H1 (cell line): ENCODE data around the gene NXN. TPM values are rescaled to one million over a fixed set of nuclear protein-coding genes. Genes with fewer than 3 reads are reported as not detected.

Experiments used
- CTCF ChIA-PET: fragments of 300-600 bp; sonication (Branson Sonifier 250); formaldehyde crosslinking; loops from one replicate; lab custom pipeline; 2021; ENCODE audit not compliant: partially characterized antibody; lab: Charles Lee
- POLR2A ChIA-PET: fragments of 300-600 bp; sonication (Branson Sonifier 250); formaldehyde crosslinking; loops from one replicate; lab custom pipeline; 2021; ENCODE audit warnings: inconsistent platforms; ENCODE audit not compliant: partially characterized antibody; lab: Charles Lee
- DNase-seq, 2 experiments: peaks; one replicate each; pipeline versions ENCODE4 v3.0.0 to v3.0.0-alpha.2; 2010 to 2022; ENCODE audit warnings: low spot score in 2 of 2, low read depth in 1 of 2, mixed read lengths in 1 of 2
- FAIRE-seq: peaks from 2 replicates; lab custom pipeline; 2011; peaks lifted over from hg19 to GRCh38; lab: Jason Lieb, UNC
- H2AFZ ChIP-seq: 2 replicates; pipeline ENCODE4 v1.8.1; 2012; ENCODE audit warnings: low read length, inconsistent platforms
- H2AK5ac ChIP-seq: 2 replicates; pipeline ENCODE4 v1.6.1; 2013; ENCODE audit warnings: low read depth, low read length
- H2BK120ac ChIP-seq: replicated peaks from 2 replicates; pipeline ENCODE3; 2013; ENCODE audit warnings: low read depth, low read length, inconsistent platforms
- H2BK12ac ChIP-seq: 2 replicates; pipeline ENCODE4 v1.6.1; 2013; ENCODE audit warnings: low read depth, low read length
- H2BK15ac ChIP-seq: 2 replicates; pipeline ENCODE4 v1.6.1; 2013; ENCODE audit warnings: low read length
- H2BK20ac ChIP-seq: 2 replicates; pipeline ENCODE4 v1.6.1; 2013; ENCODE audit warnings: low read length
- H2BK5ac ChIP-seq: 2 replicates; pipeline ENCODE4 v1.6.1; 2013; ENCODE audit warnings: low read depth, low read length
- H3K14ac ChIP-seq: 2 replicates; pipeline ENCODE4 v1.6.1; 2013; ENCODE audit warnings: inconsistent platforms; ENCODE audit not compliant: insufficient read length
- H3K18ac ChIP-seq: 2 replicates; pipeline ENCODE4 v1.6.1; 2013; ENCODE audit warnings: low read length; ENCODE audit errors: extremely low read depth
- H3K23ac ChIP-seq: 2 replicates; pipeline ENCODE4 v1.6.1; 2013; ENCODE audit warnings: inconsistent platforms; ENCODE audit not compliant: insufficient read length
- H3K23me2 ChIP-seq: 2 replicates; pipeline ENCODE4 v1.6.1; 2013; ENCODE audit warnings: low read depth, low read length
- H3K27ac ChIP-seq: 2 replicates; pipeline ENCODE4 v1.6.1; 2011; ENCODE audit warnings: low read depth, low read length, inconsistent platforms
- H3K27me3 ChIP-seq, 4 experiments: replicated peaks in 1 of 4; 1 replicate in 1 of 4; 2 replicates in 3 of 4; pipeline versions ENCODE4 v1.6.1 to v1.8.1; 2011 to 2013; ENCODE audit warnings: low read length in 3 of 4, mild to moderate bottlenecking in 3 of 4, inconsistent platforms in 2 of 4, mixed read lengths in 2 of 4, moderate library complexity in 1 of 4; ENCODE audit not compliant: control insufficient read depth in 3 of 4, insufficient read depth in 3 of 4; ENCODE audit errors: extremely low read depth in 1 of 4
- H3K36me3 ChIP-seq, 4 experiments: 2 replicates each; pipeline versions ENCODE4 v1.6.1 to v1.8.1; 2011 to 2013; ENCODE audit warnings: mild to moderate bottlenecking in 4 of 4, low read length in 3 of 4, moderate library complexity in 2 of 4, control low read depth in 1 of 4, inconsistent platforms in 1 of 4; ENCODE audit not compliant: insufficient read depth in 4 of 4, control insufficient read depth in 2 of 4
- H3K4ac ChIP-seq: replicated peaks from 2 replicates; pipeline ENCODE3; 2013; ENCODE audit warnings: low read length, low read depth, mixed read lengths, inconsistent platforms; ENCODE audit not compliant: insufficient read length
- H3K4me1 ChIP-seq, 4 experiments: replicated peaks in 1 of 4; 1 replicate in 1 of 4; 2 replicates in 3 of 4; pipeline versions ENCODE4 v1.6.1 to v1.8.1; 2011 to 2013; ENCODE audit warnings: low read length in 3 of 4, inconsistent platforms in 2 of 4, mixed read lengths in 1 of 4; ENCODE audit not compliant: insufficient read depth in 4 of 4, control insufficient read depth in 3 of 4
- H3K4me2 ChIP-seq, 2 experiments: 2 replicates each; pipeline versions ENCODE4 v1.6.1 to v1.8.1; 2011 to 2013; ENCODE audit warnings: low read depth in 2 of 2, low read length in 2 of 2, control low read depth in 1 of 2, inconsistent platforms in 1 of 2, mild to moderate bottlenecking in 1 of 2; ENCODE audit not compliant: insufficient read depth in 1 of 2
- H3K4me3 ChIP-seq, 4 experiments: fragments of 200-600, 300-600 bp in 1 of 4; sonication (generic), shearing (Covaris generic), sonication (Bioruptor Twin) in 1 of 4; 2 replicates each; pipeline versions ENCODE4 v1.5.1 to v1.8.1; 2011 to 2016; ENCODE audit warnings: low read length in 4 of 4, low read depth in 3 of 4, control low read depth in 2 of 4, inconsistent platforms in 2 of 4, mild to moderate bottlenecking in 2 of 4, mixed read lengths in 1 of 4, moderate library complexity in 1 of 4; ENCODE audit not compliant: insufficient read depth in 2 of 4; ENCODE audit errors: extremely low read depth in 1 of 4
- H3K56ac ChIP-seq: replicated peaks from 2 replicates; pipeline ENCODE3; 2013; ENCODE audit warnings: low read depth, mild to moderate bottlenecking, mixed read lengths, low read length, inconsistent platforms; ENCODE audit not compliant: insufficient read length
- H3K79me1 ChIP-seq: 2 replicates; pipeline ENCODE4 v1.6.1; 2013; ENCODE audit warnings: low read depth, low read length, control low read depth
- H3K79me2 ChIP-seq, 2 experiments: 2 replicates each; pipeline versions ENCODE4 v1.6.1 to v1.8.1; 2012 to 2013; ENCODE audit warnings: low read length in 2 of 2, mild to moderate bottlenecking in 2 of 2, inconsistent platforms in 1 of 2; ENCODE audit not compliant: insufficient read depth in 2 of 2, control insufficient read depth in 1 of 2
- H3K9ac ChIP-seq, 4 experiments: replicated peaks in 1 of 4; 1 replicate in 1 of 4; 2 replicates in 3 of 4; pipeline versions ENCODE4 v1.6.1 to v1.8.1; 2011 to 2013; ENCODE audit warnings: low read depth in 3 of 4, low read length in 3 of 4, control low read depth in 2 of 4, mild to moderate bottlenecking in 2 of 4, moderate library complexity in 2 of 4, inconsistent platforms in 1 of 4; ENCODE audit errors: extremely low read depth in 1 of 4
- H3K9me3 ChIP-seq, 2 experiments: 2 replicates each; pipeline versions ENCODE4 v1.6.1 to v1.8.1; 2012 to 2013; ENCODE audit warnings: mild to moderate bottlenecking in 2 of 2, moderate library complexity in 2 of 2, control low read depth in 1 of 2, inconsistent platforms in 1 of 2, low read depth in 1 of 2, low read length in 1 of 2, mixed read lengths in 1 of 2; ENCODE audit not compliant: insufficient read depth in 2 of 2
- H4K20me1 ChIP-seq, 2 experiments: replicated peaks in 1 of 2; 2 replicates each; pipeline versions ENCODE3 to v1.8.1; 2011 to 2013; ENCODE audit warnings: inconsistent platforms in 2 of 2, low read length in 2 of 2, mild to moderate bottlenecking in 1 of 2; ENCODE audit not compliant: insufficient read depth in 2 of 2, control insufficient read depth in 1 of 2
- H4K5ac ChIP-seq: 2 replicates; pipeline ENCODE4 v1.6.1; 2013; ENCODE audit warnings: low read length, low read depth, mixed read lengths, inconsistent platforms; ENCODE audit not compliant: insufficient read length
- H4K8ac ChIP-seq: 2 replicates; pipeline ENCODE4 v1.8.0; 2013; ENCODE audit warnings: mild to moderate bottlenecking, moderate library complexity, low read length, inconsistent platforms; ENCODE audit not compliant: insufficient read depth; ENCODE audit errors: extremely low read depth
- H4K91ac ChIP-seq: replicated peaks from 2 replicates; pipeline ENCODE3; 2013; ENCODE audit warnings: low read length, mixed read lengths, inconsistent platforms; ENCODE audit not compliant: insufficient read length
- EGR1 ChIP-seq: IDR thresholded peaks from 2 replicates; pipeline ENCODE4 v1.6.1; 2011; ENCODE audit warnings: low read depth, low read length, borderline replicate concordance
- KDM5A ChIP-seq: fragments of 200-600 bp; IDR thresholded peaks from 2 replicates; pipeline ENCODE4 v1.7.1; 2012; ENCODE audit warnings: mild to moderate bottlenecking, low read length, inconsistent platforms, mixed read lengths
- NANOG ChIP-seq: IDR thresholded peaks from 2 replicates; pipeline ENCODE4 v1.6.1; 2011; ENCODE audit warnings: low read length, low read depth, mild to moderate bottlenecking, inconsistent platforms; ENCODE audit not compliant: insufficient read depth, poor library complexity, severe bottlenecking
- NRF1 ChIP-seq: IDR thresholded peaks from 2 replicates; pipeline ENCODE4 v1.6.1; 2011; ENCODE audit warnings: mild to moderate bottlenecking, low read depth, low read length, improper control_type of control experiment
- POLR2AphosphoS5 ChIP-seq: IDR thresholded peaks from 2 replicates; pipeline ENCODE4 v1.6.1; 2011; ENCODE audit warnings: low read depth, low read length
- POU5F1 ChIP-seq: IDR thresholded peaks from 2 replicates; pipeline ENCODE4 v1.6.1; 2011; ENCODE audit warnings: low read depth, mild to moderate bottlenecking, low read length, moderate library complexity
- TAF1 ChIP-seq: IDR thresholded peaks from 2 replicates; pipeline ENCODE4 v1.6.1; 2011; ENCODE audit warnings: mild to moderate bottlenecking, low read depth, low read length
- ZNF274 ChIP-seq: IDR thresholded peaks from 2 replicates; pipeline ENCODE4 v1.7.0; 2012; ENCODE audit warnings: low read length, borderline replicate concordance; ENCODE audit errors: extremely low read depth
- WGBS, 2 experiments: shearing (Covaris generic) in 1 of 2; methylation state at CpG; one replicate each; pipeline versions ENCODE4 v1.1.6 to v1.1.7; 2013 to 2015; ENCODE audit warnings: low lambda C conversion rate in 2 of 2, mixed read lengths in 2 of 2, inconsistent platforms in 1 of 2, low coverage in 1 of 2, missing lambda C conversion rate in 1 of 2; ENCODE audit not compliant: insufficient replicate concordance in 2 of 2, insufficient coverage in 1 of 2, insufficient read length in 1 of 2; ENCODE audit errors: extremely low coverage in 1 of 2, missing lambda C conversion rate in 1 of 2; 5-methylcytosine and 5-hydroxymethylcytosine counted together
- polyA plus RNA-seq, 7 experiments: library from polyadenylated mRNA; depleted of rRNA in 3 of 7; stranded (reverse) in 5 of 7; unstranded in 2 of 7; fragments of >200 nt in 5 of 7; fragments of 200-250 nt in 2 of 7; gene quantifications; 1 replicate in 5 of 7; 2 replicates in 1 of 7; 4 replicates in 1 of 7; pipeline versions ENCODE4 v1.2.1 to v1.2.3, GENCODE V29; 2011 to 2013; ENCODE audit warnings: missing spikeins in 2 of 7, mixed read lengths in 2 of 7
- total RNA-seq: library from RNA; stranded (reverse); fragmentation: NEBNext Ultra II Directional; extraction: Animal tissue kit (Norgen Biotek cat#: 25700); gene quantifications from 2 replicates; pipeline ENCODE4 v1.2.1, GENCODE V29; 2021
- TF ChIP-seq, protein P1 (sequence below): IDR thresholded peaks from 2 replicates; pipeline ENCODE4 v1.6.1; 2012; ENCODE audit warnings: inconsistent platforms

NXN gene
- total and polyA plus RNA-seq, 2 of the 8 experiments (the other 6 are each of a cell fraction or from before 2014, with no cell fraction given), result 94.1 to 107 TPM

GRCh38 chr17:798246-798645, 181.3 kb downstream of the NXN start:
- Histone ChIP-seq H3K27ac (no peak overlapping the region), H2AFZ (no peak overlapping the region), H3K56ac (no peak overlapping the region), H3K18ac (no peak overlapping the region), H2BK120ac (no peak overlapping the region), H2AK5ac (no peak overlapping the region), H3K4me2 (no peak overlapping the region), H3K23me2 (no peaks in the 10 kb centered on the region), H4K20me1 (peaks cover 0 to 3% of the 10 kb centered on the region in 2 experiments), H3K79me2 (no peaks in the 10 kb centered on the region), H3K14ac (no peak overlapping the region), H3K36me3 (peaks cover 0 to 6% (median 0%) of the 10 kb centered on the region in 4 experiments; a peak in 2 of 8 replicates), H2BK5ac (no peak overlapping the region), H4K91ac (no peak overlapping the region), H2BK12ac (no peak overlapping the region), H3K4me1 (peaks cover 0 to 5% (median 0%) of the 10 kb centered on the region in 4 experiments; a peak in 3 of 7 replicates), H2BK20ac (no peak overlapping the region), H3K27me3 (no peaks in the 10 kb centered on the region), H3K4me3 (no peak overlapping the region), H3K79me1 (no peaks in the 10 kb centered on the region; the same call in 1 of the 2 replicates), H4K8ac (no peak overlapping the region), H3K9ac (no peak overlapping the region), H3K4ac (no peak overlapping the region), H3K23ac (no peak overlapping the region), H4K5ac (no peak overlapping the region), H2BK15ac (no peak overlapping the region), H3K9me3 (no peaks in the 10 kb centered on the region)
- ChIA-PET CTCF (interaction anchor here (1.1 to 17.5 kb wide), 4 partner anchors 11 to 198 kb away, joined by 3 to 258 read pairs (median 16); partner anchors contain the start of genes NXN and TIMM22), POLR2A (interaction anchor here (0.7 to 3.1 kb wide), 5 partner anchors 18 to 183 kb away, joined by 3 to 9 read pairs (median 3); no protein-coding TSS in a partner anchor)
- DNase-seq (no peak), FAIRE-seq (no peak)
- WGBS, 2 experiments, result 88% methylated on average over 10 of the region's 11 CpGs; no CpG with 5 or more reads in 1 of the 2 experiments
- TF ChIP-seq, protein P1, sequence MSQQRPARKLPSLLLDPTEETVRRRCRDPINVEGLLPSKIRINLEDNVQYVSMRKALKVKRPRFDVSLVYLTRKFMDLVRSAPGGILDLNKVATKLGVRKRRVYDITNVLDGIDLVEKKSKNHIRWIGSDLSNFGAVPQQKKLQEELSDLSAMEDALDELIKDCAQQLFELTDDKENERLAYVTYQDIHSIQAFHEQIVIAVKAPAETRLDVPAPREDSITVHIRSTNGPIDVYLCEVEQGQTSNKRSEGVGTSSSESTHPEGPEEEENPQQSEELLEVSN, result no peak
- TF ChIP-seq EGR1 (no peak), POU5F1 (no peak), NRF1 (no peak), NANOG (no peak), ZNF274 (no peak), TAF1 (no peak), KDM5A (no peak), POLR2AphosphoS5 (no peak)
